Head of caudate nucleus (tissue), 42 donors: ENCODE measurements around the gene SUOX.
"Not testable (repeated sequence)": the region's sequence is repeated elsewhere in the genome, so short reads cannot be mapped to it uniquely, and the experiment has no call there.

Source experiments
- DNase-seq, 42 donors: peaks; one replicate each; pipeline versions ENCODE4 v3.0.0 to v3.0.0-alpha.2; 2020 to 2021; ENCODE audit warnings: mixed read lengths in 7 of 42
- intact Hi-C: fragments of 100-400 bp; cut with DNase I; formaldehyde crosslinking; loops from one replicate; pipeline ENCODE4 v1.15.0; 2022

Gene SUOX

DNA sequence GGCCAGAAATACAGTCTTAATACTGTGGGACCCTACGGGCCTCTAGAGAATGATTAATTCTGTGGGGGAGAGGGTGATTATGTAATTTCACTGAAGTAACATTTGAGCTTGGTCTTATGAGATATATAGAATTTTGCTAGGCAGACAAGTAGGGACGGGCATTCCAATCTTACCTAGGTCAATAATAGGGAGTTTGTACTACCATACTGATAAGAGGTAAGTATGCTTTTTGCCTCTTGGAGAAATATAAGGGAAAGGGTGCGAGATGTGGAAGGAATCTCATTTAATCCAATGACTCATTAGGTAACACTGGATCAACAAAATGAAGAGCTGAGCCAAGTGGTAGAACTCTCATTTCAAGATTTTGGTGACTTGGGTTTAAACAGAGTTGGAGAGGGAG is 18.0 kb upstream of the SUOX start:
- no peak for DNase-seq
- intact Hi-C loops = no loop called here

DNA sequence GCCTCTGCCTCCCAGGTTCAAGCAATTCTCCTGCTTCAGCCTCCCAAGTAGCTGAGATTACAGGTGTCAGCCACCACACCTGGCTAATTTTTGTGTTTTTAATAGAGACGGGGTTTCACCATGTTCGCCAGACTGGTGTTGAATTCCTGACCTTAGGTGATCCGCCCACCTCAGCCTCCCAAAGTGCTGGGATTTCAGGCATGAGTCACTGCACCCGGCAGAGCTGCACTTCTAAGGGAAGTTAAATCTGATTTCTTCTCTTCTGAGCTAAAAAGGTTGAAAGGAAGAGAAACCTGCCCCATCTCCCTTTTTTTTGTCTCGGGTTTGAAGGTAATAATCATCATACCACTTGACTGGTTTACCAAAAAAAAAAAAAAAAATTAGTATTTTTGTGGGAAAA is 15.2 kb upstream of the SUOX start:
- intact Hi-C loops = not testable (repeated sequence)
- peak in 35 of 42 donors; percentile 5 to 80 (median 53) for DNase-seq

DNA sequence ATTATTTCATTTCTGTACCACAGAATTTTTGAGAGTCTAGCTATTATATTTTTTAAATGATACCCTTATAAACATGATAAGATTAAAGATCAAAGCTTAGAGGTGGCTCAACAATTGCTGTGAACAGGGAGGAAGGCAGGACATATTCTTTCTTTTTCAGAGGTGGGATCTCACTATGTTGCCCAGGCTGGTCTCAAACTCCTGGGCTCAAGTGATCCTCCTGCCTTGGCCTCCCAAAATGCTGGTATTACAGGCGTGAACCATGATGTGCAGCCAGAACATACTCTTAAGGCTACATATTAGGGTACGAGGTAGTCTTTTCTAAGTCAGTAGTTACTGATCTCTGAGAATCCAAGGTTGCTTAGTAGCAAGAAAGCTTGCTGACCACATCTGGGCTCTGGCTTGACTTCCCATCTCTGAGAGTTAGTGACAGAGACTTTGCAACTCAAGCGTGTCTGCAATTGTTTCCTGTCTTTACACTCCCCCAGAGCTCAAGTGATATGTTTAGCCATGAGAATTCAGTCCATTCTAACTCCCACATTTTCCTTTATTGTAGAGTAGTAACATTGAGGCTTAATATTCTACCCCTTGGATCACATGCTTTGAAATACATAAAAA is 14.6 kb upstream of the SUOX start:
- intact Hi-C loops = no loop called here

DNA sequence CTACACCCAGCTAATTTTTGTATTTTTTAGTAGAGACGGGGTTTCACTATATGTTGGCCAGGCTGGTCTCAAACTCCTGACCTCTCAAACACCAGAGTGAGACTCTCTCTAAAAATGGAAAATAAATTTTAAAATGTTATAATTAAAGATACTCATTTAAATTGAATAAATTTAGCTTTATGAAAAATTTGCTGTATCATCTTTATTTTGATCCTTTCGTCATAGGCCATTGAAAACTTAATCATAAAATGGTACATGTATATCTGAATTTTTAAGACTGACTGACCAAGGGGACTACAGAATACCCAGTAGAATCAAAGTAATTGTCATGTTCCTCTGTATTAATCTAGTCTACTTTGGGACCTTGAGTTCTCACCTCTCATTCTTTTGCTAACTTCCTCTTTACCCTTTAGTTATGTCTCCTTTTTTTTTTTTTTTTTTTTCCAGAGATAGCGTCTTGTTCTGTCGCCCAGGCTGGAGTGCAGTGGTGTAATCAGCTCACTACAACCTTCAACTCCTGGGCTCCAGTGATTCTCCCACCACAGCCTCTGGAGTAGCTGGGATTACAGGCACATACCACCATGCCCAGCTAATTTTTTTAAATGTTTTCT is 13.7 kb upstream of the SUOX start:
- intact Hi-C loops = no loop called here
- DNase-seq = no peak

More for the DNA sequence above, 14.6 kb upstream of the SUOX start:
- DNase-seq = no peak

DNA sequence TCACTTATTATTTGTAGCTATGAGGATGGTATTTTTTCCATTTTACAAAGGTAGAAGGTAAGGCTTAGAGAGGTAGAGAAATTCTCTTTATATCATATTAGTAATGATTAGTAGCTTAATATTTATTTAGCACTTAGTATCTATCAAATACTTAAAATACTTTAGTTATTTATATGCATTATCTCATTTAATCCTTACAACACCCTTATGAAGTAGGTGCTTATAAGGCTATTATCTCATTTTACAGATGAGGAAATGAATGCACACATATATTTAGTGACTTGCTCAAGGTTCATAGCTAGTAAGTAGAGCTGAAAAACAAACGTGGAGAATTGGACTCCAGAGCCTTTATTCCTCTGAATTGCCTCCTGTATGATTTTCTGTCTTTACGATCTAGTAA is 12.2 kb upstream of the SUOX start:
- intact Hi-C loops = no loop called here

DNA sequence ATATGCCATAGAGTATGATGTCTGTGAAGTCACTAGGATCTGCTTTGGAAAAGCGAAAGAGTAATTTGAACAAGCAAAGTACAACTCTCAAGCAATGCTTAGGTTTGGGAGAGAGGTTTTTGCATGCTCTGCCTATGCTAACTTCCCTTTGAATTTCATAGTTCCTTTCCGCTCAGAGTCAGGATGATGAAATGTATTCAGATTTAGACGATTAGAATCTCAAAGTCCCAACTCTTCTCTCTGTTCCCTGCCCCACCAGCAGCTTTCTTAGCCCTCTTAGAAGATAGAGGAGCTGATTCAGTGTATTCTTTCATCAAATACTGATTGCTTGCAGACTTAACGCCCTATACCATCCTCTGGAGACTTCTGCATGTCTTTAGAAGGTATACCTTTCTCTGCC is 11.7 kb upstream of the SUOX start:
- DNase-seq = no peak
- intact Hi-C loops = no loop called here

More for the DNA sequence above, 12.2 kb upstream of the SUOX start:
- no peak for DNase-seq

DNA sequence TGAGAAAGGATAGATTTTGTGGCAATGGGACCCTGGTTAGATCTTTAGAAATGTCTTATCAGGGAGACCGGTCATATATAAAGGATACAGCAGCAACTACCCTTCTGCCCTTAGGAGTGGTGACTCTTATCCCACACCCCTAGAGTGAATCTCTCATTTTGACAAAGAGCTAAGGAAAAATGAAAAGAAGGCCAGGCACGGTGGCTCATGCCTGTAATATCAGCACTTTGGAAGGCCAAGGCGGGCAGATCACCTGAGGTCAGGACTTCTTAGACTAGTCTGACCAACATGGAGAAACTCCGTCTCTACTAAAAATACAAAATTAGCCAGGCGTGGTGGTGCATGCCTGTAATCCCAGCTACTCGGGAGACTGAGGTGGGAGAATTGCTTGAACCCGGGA is 11.1 kb upstream of the SUOX start:
- intact Hi-C loops, DNase-seq: not testable (repeated sequence)

- intact Hi-C loops = loop anchor here (10.0 kb wide), 1 partner anchor 114 kb away; the partner anchor contains the start of gene PA2G4
- DNase-seq = no peak
These were observed 6.0 kb upstream of the SUOX start for GRCh38 chr12:55991110-55991509.

DNA sequence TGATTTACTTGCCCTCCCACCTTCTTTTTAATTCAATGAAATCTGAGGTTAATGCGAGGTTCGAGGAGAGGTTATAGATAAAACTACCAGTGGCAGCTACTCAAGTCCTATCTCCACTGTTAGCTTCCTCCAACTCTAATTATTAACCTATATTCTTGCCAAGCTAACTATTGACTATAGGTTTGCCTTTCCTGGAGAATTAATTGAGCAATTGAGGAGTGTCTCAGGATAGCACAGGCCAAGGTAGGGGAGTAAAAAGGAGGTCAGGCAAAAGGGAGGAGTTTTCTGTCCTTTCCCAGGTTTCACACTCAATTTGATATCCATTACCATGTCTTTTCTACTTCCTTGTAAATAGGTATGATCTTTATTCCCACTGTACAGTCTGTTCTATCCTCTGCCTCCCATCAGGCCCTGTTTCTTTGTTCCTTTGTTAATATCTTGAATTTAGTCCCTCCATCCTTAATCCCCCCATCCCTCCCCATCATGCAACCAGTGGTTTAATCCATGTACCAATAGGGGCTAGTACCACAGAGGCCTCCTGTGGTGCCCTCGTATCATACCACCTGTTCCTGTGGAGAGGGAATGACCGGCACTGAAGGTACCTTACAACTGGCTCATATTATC is 3.7 kb upstream of the SUOX start:
- intact Hi-C loops = loop anchor here (10.0 kb wide), 1 partner anchor 111 kb away; the partner anchor contains the start of gene PA2G4
- no peak for DNase-seq

DNA sequence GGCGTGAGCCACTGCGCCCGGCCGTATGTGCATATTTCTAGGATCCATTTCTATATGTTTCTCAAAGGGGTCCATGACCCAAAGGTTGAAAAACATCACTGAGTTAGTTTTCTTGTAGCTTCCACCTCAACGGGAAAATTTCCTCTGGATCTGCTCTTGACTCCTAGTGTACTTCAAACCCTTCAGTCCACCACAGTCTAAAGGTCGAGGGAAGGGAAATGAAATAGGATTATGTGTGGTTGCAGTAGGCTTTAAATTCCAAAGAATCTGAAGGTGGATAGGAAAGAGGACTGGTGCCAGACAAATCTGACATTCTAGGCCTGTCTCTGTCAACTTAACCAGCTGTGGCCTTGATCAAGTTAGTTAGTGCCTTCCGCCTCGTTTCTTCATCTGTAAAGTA is 1.7 kb upstream of the SUOX start:
- intact Hi-C loops = loop anchor here (5.0 to 10.0 kb wide), 2 partner anchors 47 to 109 kb away; partner anchors contain the start of genes PA2G4 and RPS26
- DNase-seq = no peak

GRCh38 chr12:55996201-55996714 is 818 bp upstream of the SUOX start:
- intact Hi-C loops = loop anchor here (5.0 to 10.0 kb wide), 2 partner anchors 46 to 109 kb away; partner anchors contain the start of genes PA2G4 and RPS26
- peak in 41 of 42 donors; percentile 33 to 87 (median 65) for DNase-seq

DNA sequence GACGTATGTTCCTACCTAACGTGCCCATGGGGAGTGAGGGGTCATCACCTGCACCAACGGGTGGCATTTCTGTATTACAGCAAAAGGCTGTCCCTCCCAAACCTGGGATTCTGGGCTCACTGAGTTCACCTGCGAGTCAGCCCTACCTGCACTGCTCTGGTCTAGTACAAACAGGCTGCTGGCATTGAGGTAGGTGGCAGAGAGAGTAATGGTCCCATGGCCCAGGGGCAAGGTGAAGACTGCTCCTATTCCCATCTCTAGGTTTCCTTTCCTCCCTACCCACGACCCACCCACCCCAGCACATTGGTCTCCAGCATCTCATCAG is 421 bp downstream of the SUOX start:
- peak in 6 of 42 donors; percentile 10 to 39 (median 18) for DNase-seq
- intact Hi-C loops = loop anchor here (5.0 to 10.0 kb wide), 2 partner anchors 45 to 107 kb away; partner anchors contain the start of genes PA2G4 and RPS26

- not testable (repeated sequence) for DNase-seq
- intact Hi-C loops = loop anchor here (5.0 to 10.0 kb wide), 2 partner anchors 43 to 105 kb away; partner anchors contain the start of genes PA2G4 and RPS26
These were observed 2.4 kb downstream of the SUOX start for GRCh38 chr12:55999522-55999921.

GRCh38 chr12:55999999-56000540 is 3.0 kb downstream of the SUOX start:
- DNase-seq = not testable (repeated sequence)
- intact Hi-C loops = loop anchor here (5.0 to 10.0 kb wide), 2 partner anchors 42 to 105 kb away; partner anchors contain the start of genes PA2G4 and RPS26

- intact Hi-C loops = no loop called here
These were observed 4.5 kb downstream of the SUOX start for GRCh38 chr12:56001487-56002100.

GRCh38 chr12:56003376-56003775 is 6.3 kb downstream of the SUOX start:
- intact Hi-C loops, DNase-seq: not testable (repeated sequence)

More at GRCh38 chr12:56001487-56002100, 4.5 kb downstream of the SUOX start:
- DNase-seq = no peak

- intact Hi-C loops = no loop called here
- no peak for DNase-seq
These were observed 7.1 kb downstream of the SUOX start for GRCh38 chr12:56004211-56004610.

DNA sequence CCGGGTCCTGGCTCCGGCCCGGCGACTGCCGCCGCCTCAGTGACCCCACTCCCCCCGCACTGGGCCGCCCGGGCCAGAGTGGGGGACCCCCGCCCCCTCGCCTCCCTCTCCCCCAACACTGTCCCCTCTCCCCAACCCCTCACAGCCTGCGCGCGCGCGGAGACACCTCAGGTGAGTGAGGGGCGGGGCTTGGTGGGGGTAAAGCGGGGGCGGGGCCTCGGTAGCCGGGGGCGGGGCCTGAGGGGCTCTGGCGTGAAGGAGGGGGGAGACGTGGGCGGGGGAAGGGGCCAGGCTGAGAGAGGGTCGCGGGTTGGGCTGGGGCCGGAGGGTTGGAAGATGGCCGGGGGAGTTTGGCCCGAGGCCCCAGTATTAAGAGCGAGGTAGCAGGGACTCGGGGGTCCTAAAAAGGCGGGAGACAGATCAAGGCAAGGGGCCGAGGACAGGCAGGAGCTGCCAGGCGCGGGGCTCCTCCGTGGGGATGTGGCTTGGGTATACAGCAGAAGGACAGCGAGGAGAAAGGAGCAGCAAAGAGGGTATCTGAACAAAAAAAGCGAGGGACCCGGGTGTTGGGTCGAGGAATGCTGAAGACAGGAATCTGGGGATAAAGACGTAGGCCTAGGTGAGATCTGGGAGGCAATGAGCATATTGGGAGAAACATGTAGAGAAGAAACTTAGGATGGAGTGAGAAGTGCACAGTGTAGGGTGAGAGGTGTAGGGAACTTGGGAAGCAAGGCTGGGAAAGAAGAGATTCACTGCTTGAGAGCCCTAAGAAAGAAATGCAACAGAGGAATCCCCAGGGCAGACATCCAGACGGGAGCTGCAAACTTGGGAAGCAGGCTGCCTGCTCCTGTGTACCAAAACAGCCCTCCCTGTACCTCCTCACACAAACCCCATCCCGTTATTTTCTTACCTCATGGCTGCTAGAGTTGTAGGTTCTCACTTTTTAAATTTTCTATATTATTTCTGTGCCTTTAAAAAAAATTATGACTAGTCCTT is 10.8 kb downstream of the SUOX start:
- intact Hi-C loops = no loop called here
- DNase-seq = peak in 38 of 42 donors; percentile 19 to 75 (median 46)
